Heart left ventricle (tissue), 16 donors: ENCODE measurements around the gene IFI44. TPM values are rescaled to one million over a fixed set of nuclear protein-coding genes. Genes with fewer than 3 reads are reported as not detected.
A peak's percentile ranks its signal among the peaks of the same experiment; 100 is the strongest.

Source experiments
- ATAC-seq, 4 donors: fragments of 200-7000 bp; cut with Tn5 transposase; one replicate each; pipeline ENCODE4 v1.9.1; 2020 to 2022; ENCODE audit warnings: moderate library complexity in 4 of 4, mild to moderate bottlenecking in 3 of 4, moderate number of reproducible peaks in 1 of 4
- DNase-seq, 5 donors: peaks; one replicate each; pipeline ENCODE4 v3.0.0-alpha.2; 2020
- H3K27ac ChIP-seq, 12 donors: fragments of 200-600 bp; sonication (generic) in 4 of 12; one replicate each; pipeline versions ENCODE4 v1.5.0 to v1.8.0; 2016 to 2022; ENCODE audit warnings: mild to moderate bottlenecking in 2 of 12
- H3K27me3 ChIP-seq, 9 donors: fragments of 200-600 bp; sonication (generic) in 2 of 9; one replicate each; pipeline versions ENCODE4 v1.5.1 to v1.8.0; 2016 to 2022; ENCODE audit warnings: mild to moderate bottlenecking in 3 of 9
- H3K36me3 ChIP-seq, 9 donors: fragments of 200-600 bp; sonication (generic) in 2 of 9; one replicate each; pipeline versions ENCODE4 v1.5.0 to v1.8.0; 2018 to 2022; ENCODE audit warnings: mild to moderate bottlenecking in 2 of 9
- H3K4me1 ChIP-seq, 12 donors: fragments of 200-600 bp; sonication (generic) in 4 of 12; one replicate each; pipeline versions ENCODE4 v1.5.0 to v1.8.0; 2016 to 2022; ENCODE audit warnings: mild to moderate bottlenecking in 3 of 12
- H3K4me3 ChIP-seq, 12 donors: fragments of 200-600 bp; sonication (generic) in 4 of 12; one replicate each; pipeline versions ENCODE4 v1.5.0 to v1.8.0; 2017 to 2022; ENCODE audit warnings: mild to moderate bottlenecking in 9 of 12, moderate library complexity in 4 of 12
- H3K9me3 ChIP-seq, 12 donors: fragments of 200-600 bp; sonication (generic) in 4 of 12; one replicate each; pipeline versions ENCODE4 v1.5.0 to v1.8.0; 2016 to 2022; ENCODE audit warnings: mild to moderate bottlenecking in 1 of 12
- CTCF ChIP-seq, 12 donors: fragments of 200-600 bp; sonication (generic) in 4 of 12; IDR thresholded peaks; one replicate each; pipeline versions ENCODE4 v1.5.0 to v1.8.0; 2018 to 2022; ENCODE audit warnings: antibody characterized with exemption in 12 of 12, mild to moderate bottlenecking in 5 of 12
- POLR2A ChIP-seq, 2 donors: fragments of 450-650 bp; IDR thresholded peaks; one replicate each; pipeline ENCODE4 v1.6.1; 2017; ENCODE audit warnings: antibody characterized with exemption in 2 of 2, mild to moderate bottlenecking in 2 of 2, moderate library complexity in 2 of 2
- WGBS, 4 donors: extraction: QIAGEN DNeasy Blood & Tissue Kit in 2 of 4; methylation state at CpG; one replicate each; pipeline versions ENCODE4 v1.1.5 to v1.1.7; 2013 to 2018; 5-methylcytosine and 5-hydroxymethylcytosine counted together
- intact Hi-C, 10 donors: fragments of 100-400 bp; cut with DNase I; formaldehyde crosslinking; loops; one replicate each; pipeline versions ENCODE4 v1.11.1 to v1.14.2; 2022
- long read RNA-seq, 3 donors: library from polyadenylated mRNA; unstranded; transcript quantifications; one replicate each; pipeline ENCODE4 v2.0.0, GENCODE V29; 2020 to 2021
- polyA plus RNA-seq, 2 donors: library from polyadenylated mRNA; stranded (reverse); fragments of 200-250 nt; gene quantifications; one replicate each; pipeline ENCODE4 v1.2.3, GENCODE V29; 2013
- total RNA-seq, 9 donors: library from RNA; depleted of rRNA in 2 of 9; stranded (reverse); fragments of >200 nt in 2 of 9; fragmentation: NEBNext Ultra II Directional in 3 of 9; extraction: Animal tissue kit (Norgen Biotek cat#: 25700) in 3 of 9; gene quantifications; one replicate each; pipeline versions ENCODE4 v1.1.0 to v1.2.4, GENCODE V29; 2016 to 2023
- donor health status: ischemic (EF 13 %, LVEDD 7.1; RV severe dilation, severe dysfunction).
- donor health status: healthy with polysubstance abuse.
- donor health status: DM: no; HTN: yes; CAD: no.
- donor health status: DM: no; HTN: no; CAD: no.
- donor health status: ischemic (EF 25% LVEDD 6.9; RV normal size, moderate dysfunction).
- donor health status: ischemic (EF 25% LVEDD 5.7; RV mildly dilated, moderate dysfunction).
- donor health status: healthy.
- donor health status: DM: yes; HTN: yes; CAD: no.
- donor health status: ischemic (EF 35%, LVEDD 5.7; RV mildly dilated, moderate dysfunction).
- donor health status: nonischemic (EF 11% LVEDD 7.7; RV severe dilation, severe dysfunction).
- donor health status: DM: yes; HTN: yes; CAD: no.
- donor health status: PGD.
- donor health status: ischemic (EF 29% LVEDD 5.4; RV normal size, mild dysfunction).
- donor health status: nonischemic (EF 23%, LVEDD 6.1; RV moderate dilation, normal function).

The IFI44 gene
- total RNA-seq (10 to 100 TPM in 4 of 9 donors, 1 to 10 TPM in 5; 4.5 to 43.0 (median 9.6) TPM), polyA plus RNA-seq (10 to 100 TPM; 11.2 to 14.8 TPM)
- long read RNA-seq, donor 1, transcript IFI44-201 (9 exons, 1,687 nt): major isoform, 5 of 6 reads
- long read RNA-seq, donor 1, partial matches to known transcripts: 0 of 6 reads
- long read RNA-seq, donor 1, other reads (novel, unspliced or antisense): 1 of 6 reads
- long read RNA-seq, donor 2, partial matches to known transcripts: 0 of 4 reads
- long read RNA-seq, donor 2, other reads (novel, unspliced or antisense): 0 of 4 reads
- long read RNA-seq, donor 3, partial matches to known transcripts: 0 of 5 reads
- long read RNA-seq, donor 3, other reads (novel, unspliced or antisense): 5 of 5 reads

GRCh38 chr1:78649628-78650027 lies at the start of gene IFI44:
IFI44 (plus strand) TSS chr1:78649831; CDS start chr1:78650196, 365 bp downstream.
- Histone ChIP-seq H3K27ac (peak within 1 kb of the TSS in 11 of 12 donors; percentile 46 to 86 (median 73)), H3K27me3 (no peaks in the 10 kb centered on the region), H3K36me3 (peaks cover 0 to 13% (median 0%) of the 10 kb centered on the region in 9 donors), H3K9me3 (peaks cover 0 to 21% (median 0%) of the 10 kb centered on the region in 12 donors), H3K4me3 (peak within 1 kb of the TSS; percentile 35 to 71 (median 56)), H3K4me1 (peaks cover 0 to 57% (median 13%) of the 10 kb centered on the region in 12 donors)
- intact Hi-C loops: loop anchor here in 4 of 10 donors (1.0 to 5.0 kb wide), 3 partner anchors 27 to 32 kb away; no protein-coding TSS in a partner anchor
- TF ChIP-seq CTCF (IDR thresholded peaks at IDR 0.05) (no peak), POLR2A (IDR thresholded peaks at IDR 0.05) (peak in 1 of 2 donors; percentile 61)
- ATAC-seq: peak; percentile 73 to 94 (median 89)
- DNase-seq: peak; percentile 75 to 92 (median 87)

GRCh38 chr1:78601068-78601467 lies 48.6 kb upstream of the IFI44 start:
- Histone ChIP-seq H3K36me3 (no peaks in the 10 kb centered on the region), H3K4me1 (peaks cover 0 to 2% (median 0%) of the 10 kb centered on the region in 12 donors), H3K4me3 (no peak overlapping the region), H3K27me3 (no peaks in the 10 kb centered on the region), H3K9me3 (no peaks in the 10 kb centered on the region), H3K27ac (no peak overlapping the region)
- WGBS, 4 donors: 30 to 49% (median 37%) methylated on average over 1 of the region's 1 CpG
- no peak for ATAC-seq
- TF ChIP-seq POLR2A (IDR thresholded peaks at IDR 0.05) (no peak), CTCF (IDR thresholded peaks at IDR 0.05) (no peak)
- no peak for DNase-seq
- intact Hi-C loops: loop anchor here in 3 of 10 donors (5.0 to 10.0 kb wide), 3 partner anchors 446 to 469 kb away; no protein-coding TSS in a partner anchor

GRCh38 chr1:78603206-78603605 lies 46.4 kb upstream of the IFI44 start:
- no peaks in the 10 kb centered on the region for H3K36me3 ChIP-seq
- peaks cover 0 to 11% (median 0%) of the 10 kb centered on the region in 12 donors for H3K4me1 ChIP-seq
- no peak overlapping the region for H3K27ac ChIP-seq
- peaks cover 0 to 7% (median 0%) of the 10 kb centered on the region in 9 donors for H3K27me3 ChIP-seq
- WGBS, 4 donors: 87 to 94% (median 91%) methylated on average over 1 of the region's 1 CpG
- intact Hi-C loops: loop anchor here in 3 of 10 donors (5.0 to 10.0 kb wide), 3 partner anchors 448 to 471 kb away; no protein-coding TSS in a partner anchor
- no peak for TF ChIP-seq POLR2A (IDR thresholded peaks at IDR 0.05)
- no peak for TF ChIP-seq CTCF (IDR thresholded peaks at IDR 0.05)
- no peak overlapping the region for H3K4me3 ChIP-seq
- H3K9me3 ChIP-seq: no peaks in the 10 kb centered on the region
- DNase-seq (no peak), ATAC-seq (no peak)

- no peaks in the 10 kb centered on the region for H3K36me3 ChIP-seq
- TF ChIP-seq POLR2A (IDR thresholded peaks at IDR 0.05) (no peak), CTCF (IDR thresholded peaks at IDR 0.05) (no peak)
- intact Hi-C loops: loop anchor here in 9 of 10 donors (5.0 to 10.0 kb wide), 5 partner anchors 450 to 472 kb away; no protein-coding TSS in a partner anchor
- WGBS, 4 donors: 77 to 91% (median 85%) methylated on average over 5 of the region's 5 CpGs
- H3K9me3 ChIP-seq: no peaks in the 10 kb centered on the region
- H3K27ac ChIP-seq: no peak overlapping the region
- no peak overlapping the region for H3K4me3 ChIP-seq
- peaks cover 0 to 7% (median 0%) of the 10 kb centered on the region in 9 donors for H3K27me3 ChIP-seq
- DNase-seq: no peak
- no peak for ATAC-seq
- H3K4me1 ChIP-seq: peaks cover 0 to 11% (median 0%) of the 10 kb centered on the region in 12 donors
Observed at GRCh38 chr1:78604643-78605042, 45.0 kb upstream of the IFI44 start.
